HG02852 (cell line): ENCODE data around the gene LRRC59.
"Not testable (repeated sequence)": the region's sequence is repeated elsewhere in the genome, so short reads cannot be mapped to it uniquely, and the experiment has no call there.

Experiments used
- ATAC-seq: cut with Tn5 transposase; IDR thresholded peaks from one replicate; pipeline ENCODE4 v1.9.1; 2021; ENCODE audit warnings: mild to moderate bottlenecking, moderate library complexity; ENCODE audit not compliant: unreplicated experiment

The LRRC59 gene

DNA sequence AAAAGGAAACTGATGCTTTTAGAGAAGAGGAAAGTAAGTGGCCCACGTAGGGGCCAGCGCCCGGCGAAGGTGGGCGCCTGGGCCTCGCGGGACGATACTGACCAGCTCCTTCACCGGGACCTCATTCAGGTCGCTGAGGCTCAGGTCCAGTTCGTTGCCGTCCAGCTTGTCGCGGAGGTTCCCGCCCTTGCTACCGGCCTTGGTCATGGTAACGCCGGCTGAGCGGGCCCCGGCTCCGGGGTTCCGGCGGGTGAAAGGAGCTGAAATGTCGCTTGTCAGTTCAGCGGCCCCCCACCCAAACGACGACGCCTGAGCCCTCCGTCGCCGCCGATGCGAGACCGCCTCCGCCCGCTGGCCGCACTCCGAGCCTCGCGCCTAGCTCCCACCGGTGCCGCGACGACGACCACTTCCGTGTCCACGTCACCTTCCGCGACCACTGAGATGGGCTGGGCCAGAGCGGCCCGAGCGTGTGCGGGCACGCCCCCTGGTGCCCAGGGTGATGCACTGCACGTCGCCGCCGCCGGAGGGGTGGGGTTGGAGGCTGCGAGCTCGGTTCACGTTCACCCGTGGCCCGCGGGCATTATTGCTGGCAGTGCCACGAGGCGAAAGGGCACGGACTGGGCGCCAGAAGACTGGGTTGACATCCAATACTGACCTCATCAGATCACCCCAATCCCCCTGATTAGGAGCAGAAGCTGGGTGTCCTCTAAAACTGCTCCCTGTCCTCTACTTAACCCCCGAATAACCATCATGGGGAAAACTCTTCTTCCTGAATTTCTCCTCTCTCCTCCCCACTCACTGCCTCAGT, at the start of gene LRRC59:
TSS of gene LRRC59 (minus strand) at position 413 of the 808 bp plus-strand sequence. CDS start at position 207, 206 bp downstream.
- peak; percentile 96 for ATAC-seq

DNA sequence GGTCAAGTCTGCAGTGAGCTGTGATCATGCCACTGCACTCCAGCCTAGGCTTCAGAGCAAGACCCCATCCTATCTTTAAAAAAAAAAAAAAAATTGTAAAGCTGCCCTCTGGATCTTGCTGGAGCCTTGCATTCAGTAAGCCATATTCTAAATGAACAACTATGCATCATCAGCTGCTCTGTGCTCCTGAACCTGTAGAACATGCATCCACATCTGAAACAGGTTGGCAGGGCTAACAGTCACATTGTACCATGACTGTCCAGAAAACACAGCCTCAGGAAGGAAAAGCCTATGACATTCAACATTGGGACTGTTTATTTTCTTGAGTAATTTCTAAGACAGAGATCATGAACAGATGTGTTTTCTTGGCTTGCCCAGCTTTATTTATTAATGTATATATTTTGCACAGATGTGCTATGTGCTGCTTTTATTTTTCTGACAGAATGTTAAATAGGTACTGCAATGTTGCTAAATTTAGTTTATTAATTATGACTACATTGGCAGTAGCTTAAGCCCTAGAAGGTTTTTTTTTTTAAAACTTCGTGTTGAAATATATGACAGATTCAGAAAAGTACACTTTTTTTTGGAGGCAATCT, 48.5 kb upstream of the LRRC59 start:
- ATAC-seq = no peak

DNA sequence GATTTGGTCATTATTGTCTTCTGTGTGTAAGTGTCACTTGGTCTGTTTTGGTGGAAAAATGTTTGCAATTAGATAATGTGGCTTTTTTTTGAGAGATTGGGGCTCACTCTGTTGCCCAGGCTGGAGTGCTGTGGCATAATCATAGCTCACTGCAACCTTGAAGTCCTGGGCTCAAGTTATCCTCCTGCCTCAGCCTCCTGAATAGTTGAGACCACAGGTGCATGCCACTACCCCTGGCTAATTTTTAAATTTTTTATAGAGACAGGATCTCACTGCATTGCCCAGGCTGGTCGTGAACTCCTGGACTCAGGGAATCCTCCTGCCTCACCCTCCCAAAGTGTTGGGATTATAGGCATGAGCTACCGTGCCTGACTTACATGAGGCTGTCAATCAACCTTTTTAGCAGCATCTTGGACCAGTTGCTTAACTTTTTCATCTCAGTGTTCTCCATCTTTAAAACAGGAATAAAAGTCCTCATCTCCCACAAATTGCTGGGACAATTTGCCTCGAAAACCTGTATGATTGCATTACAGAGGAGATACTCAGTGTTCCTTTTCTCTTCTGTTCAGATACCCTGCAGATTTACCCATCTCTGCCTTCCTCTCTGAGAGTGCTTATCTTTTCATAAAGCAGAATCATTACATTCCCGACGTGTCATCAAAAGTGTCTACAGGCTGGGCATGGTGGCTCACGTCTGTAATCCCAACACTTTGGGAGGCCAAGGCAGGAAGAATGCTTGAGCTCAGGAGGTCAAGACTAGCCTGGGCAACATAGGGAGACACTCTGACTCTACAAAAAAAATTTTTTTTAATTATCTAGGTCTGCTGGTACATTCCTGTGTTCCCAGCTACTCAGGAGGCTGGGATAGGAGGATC, 47.8 kb upstream of the LRRC59 start:
- no peak for ATAC-seq

GRCh38 chr17:50443505-50443974, 46.2 kb upstream of the LRRC59 start:
- ATAC-seq = no peak

- no peak for ATAC-seq
Measured at GRCh38 chr17:50440838-50441829, 43.8 kb upstream of the LRRC59 start.

GRCh38 chr17:50440172-50440837, 43.0 kb upstream of the LRRC59 start:
- ATAC-seq = no peak

DNA sequence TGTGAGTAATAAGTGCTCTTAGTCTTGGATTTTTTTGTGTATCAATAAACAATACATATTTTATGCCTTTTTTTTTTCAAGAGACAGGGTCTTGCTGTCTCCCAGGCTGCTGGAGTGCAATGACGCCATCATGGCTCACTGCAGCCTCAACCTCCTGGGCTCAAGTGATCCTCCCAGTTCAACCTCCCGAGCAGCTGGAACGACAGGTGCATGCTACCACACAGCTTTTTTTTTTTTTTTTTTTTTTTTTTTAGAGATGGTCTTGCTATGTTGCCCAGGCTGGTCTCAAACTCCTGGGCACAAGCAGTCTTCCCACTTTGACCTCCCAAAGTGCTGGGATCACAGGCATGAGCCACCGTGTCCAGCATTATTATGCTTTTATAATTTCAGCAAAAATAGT, 41.7 kb upstream of the LRRC59 start:
- ATAC-seq = no peak

DNA sequence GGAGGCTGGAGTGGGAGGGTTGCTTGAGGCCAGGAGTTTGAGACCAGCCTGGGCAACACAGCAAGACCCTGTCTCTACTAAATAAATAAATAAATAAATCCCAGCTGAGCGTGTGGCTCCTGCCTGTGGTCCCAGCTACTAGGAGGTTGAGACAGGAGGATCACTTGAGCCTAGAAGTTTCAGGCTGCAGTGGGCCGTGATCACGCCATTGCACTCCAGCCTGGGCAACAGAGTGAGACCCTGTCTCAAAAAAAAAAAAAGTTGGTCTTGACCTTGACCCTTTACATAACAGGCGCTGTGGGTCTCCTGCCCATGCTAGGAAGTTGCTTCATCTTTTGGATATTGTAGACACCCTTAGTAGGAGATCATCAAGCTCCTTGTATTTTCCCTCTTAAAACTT, 40.1 kb upstream of the LRRC59 start:
- ATAC-seq = no peak

GRCh38 chr17:50432125-50432762, 34.9 kb upstream of the LRRC59 start:
- ATAC-seq = no peak

DNA sequence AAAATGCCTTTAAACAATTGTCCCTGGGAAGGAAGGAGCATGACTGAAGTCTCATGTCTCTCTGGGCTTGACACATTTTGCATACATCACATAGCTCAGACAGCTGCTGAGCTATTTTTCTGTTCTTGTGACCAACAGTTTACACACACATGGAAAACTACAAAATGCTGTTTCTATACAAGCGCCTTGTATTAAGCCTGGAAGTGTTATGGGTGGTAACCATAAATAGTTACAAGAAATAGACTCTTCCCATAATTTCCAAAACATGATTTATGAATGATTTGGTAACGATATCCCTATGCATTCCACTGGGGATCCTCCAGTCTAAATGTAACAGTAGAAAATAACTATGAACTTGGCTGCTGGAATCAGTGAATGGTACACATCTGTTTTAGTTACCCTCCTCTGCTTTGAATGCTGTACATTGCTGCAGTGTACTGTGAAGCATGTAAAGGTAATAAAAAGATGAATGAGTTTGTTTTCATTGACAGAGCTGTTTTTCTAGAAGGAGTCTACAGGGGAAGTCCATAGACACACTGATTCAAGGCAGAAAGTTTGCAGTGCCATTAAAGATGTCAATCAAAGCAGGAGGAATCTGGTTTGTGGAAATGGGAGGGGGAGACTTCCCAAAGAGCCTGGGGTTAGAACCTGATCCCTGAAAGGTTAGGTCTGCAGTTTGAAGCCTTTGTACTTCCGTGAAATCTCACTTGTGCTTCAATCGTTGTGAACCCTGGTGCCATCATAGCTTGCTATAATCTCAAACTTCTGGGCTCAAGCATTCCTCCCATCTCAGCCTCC, 33.7 kb upstream of the LRRC59 start:
- no peak for ATAC-seq

- ATAC-seq = no peak
Measured at GRCh38 chr17:50429793-50430192, 32.5 kb upstream of the LRRC59 start.

DNA sequence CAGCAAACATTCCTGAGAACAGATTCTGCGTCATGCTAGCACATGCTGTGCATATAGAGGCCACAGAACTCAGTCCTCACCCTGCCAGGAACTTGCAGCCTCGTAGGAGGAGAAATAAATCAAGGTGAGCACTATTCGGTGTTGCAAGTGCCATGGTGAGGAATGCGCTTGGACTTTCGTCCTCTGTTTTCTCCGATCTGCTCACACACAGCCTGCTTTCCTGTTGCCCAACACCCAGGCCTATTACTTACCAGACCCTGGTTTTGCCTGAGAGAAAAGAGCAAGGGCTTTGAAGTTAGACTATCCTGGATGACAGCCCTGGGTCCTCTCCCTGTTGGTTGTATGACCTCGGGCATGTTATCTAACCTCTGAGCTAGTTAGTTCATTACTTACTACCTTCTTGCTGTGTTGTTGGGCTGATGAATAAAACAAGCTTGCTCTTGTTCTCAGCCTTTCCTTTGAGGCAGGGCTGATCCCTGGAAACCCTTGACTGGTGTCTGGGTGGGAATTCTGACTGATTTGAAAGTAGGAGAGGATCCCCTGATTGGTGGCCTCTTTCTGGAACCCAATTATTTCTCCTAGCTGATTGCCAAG, 31.6 kb upstream of the LRRC59 start:
- no peak for ATAC-seq

DNA sequence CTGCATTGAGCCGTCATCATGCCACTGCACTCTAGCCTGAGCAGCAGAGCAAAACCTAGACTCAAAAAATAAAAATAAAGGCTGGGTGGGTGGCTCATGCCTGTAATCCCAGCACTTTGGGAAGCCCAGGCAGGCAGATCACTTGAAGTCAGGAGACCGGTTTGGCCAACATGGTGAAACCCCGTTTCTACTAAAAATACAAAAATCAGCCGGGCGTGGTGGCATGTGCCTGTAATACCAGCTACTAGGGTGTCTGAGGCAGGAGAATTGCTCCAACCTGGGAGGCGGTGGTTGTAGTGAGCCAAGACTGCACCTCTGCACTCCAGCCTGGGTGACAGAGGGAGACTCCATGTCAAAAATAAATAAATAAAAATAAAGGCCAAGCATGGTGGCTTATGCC, 30.8 kb upstream of the LRRC59 start:
- ATAC-seq = not testable (repeated sequence)

DNA sequence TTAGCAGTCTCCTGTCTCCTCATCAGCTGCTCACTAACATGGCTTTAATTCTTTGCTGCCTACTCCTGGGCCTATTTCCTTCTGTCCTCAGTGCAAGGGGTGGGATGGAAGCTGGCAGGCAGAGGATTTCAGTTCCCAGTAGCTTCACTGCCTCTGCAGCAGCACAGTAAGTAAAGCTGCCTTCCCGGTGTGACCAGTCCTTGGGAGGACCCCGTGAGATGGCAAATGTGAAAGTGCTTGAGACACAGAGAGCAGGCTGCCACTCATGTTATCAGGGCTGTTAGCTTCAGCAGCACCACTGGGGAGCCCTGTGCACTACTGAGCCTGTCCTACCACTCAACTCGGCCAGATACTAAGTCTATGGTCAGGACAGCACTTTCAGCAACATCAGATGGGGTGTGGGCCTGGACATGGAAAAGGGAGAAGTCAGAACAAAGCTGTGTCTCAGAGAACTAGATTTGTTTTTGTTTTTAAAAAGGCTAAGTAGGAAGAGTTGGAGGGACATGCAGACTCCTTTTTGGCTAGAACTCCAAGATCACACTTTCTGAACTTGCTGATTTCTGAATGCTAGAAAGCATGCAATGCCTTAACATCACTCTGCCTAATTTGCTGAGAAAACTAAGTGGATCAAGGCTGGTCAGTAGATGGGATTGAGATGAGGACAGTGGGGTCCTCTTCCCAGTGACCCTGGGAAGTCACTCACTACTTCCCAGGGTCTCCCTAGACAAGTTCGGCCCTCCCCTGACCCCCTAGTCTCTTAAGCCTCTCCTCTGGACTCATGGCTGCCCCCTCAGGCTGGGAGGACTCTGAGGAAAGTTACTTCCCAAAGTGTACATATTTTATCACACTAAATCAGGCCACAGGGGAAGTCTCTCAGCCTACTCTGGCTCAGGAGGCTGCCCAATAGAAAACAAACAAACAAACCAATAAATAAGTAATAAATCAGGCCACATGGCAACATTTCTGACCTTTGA, 29.8 kb upstream of the LRRC59 start:
- ATAC-seq = no peak

GRCh38 chr17:50426472-50426782, 29.1 kb upstream of the LRRC59 start:
- ATAC-seq = peak; percentile 19

DNA sequence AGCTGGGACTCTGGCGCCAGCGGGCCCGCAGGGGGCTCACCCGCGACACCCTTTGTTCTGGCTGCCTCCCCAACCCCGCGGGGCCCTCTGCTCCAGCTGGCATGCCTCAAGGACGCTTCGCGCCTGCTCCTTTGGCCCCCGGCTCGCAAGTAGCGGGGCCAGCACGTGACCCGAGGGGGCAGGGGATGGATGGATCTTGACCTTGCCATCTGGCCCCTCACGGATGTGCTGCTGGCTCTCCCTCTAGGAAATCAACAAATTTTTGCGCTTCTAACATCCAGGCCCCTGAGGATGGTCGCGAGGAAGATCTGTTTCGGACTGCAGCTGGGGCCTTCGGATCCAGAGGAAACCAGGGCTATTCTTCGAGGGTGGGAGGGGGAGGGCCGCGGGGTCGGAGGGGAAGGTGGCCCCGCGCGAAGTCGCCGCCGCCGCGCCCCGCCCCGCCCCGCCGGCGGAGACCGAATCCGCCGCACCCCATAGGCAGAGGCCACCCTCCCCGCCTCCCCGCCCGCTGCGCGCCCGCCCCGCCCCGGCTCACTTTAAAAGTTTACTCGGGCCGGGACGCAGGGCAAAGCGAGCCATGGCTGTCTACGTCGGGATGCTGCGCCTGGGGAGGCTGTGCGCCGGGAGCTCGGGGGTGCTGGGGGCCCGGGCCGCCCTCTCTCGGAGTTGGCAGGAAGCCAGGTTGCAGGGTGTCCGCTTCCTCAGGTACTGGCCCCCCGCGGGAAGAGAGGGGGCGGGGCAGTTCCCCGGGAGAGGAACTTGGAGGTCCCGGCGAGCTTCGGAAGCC, 28.6 kb upstream of the LRRC59 start, which contains the start of gene ACSF2:
TSS of gene ACSF2 (plus strand) at position 537 of the 790 bp plus-strand sequence. CDS start at position 581, 44 bp downstream.
- ATAC-seq = peak; percentile 61
